Neuronal stem cell (in vitro differentiated cells): ENCODE results near the gene SLCO3A1.

Experiments used
- DNase-seq: peaks from one replicate; pipeline ENCODE4 v3.0.0-alpha.2; 2013; ENCODE audit warnings: low spot score
- H2AFZ ChIP-seq: one replicate; pipeline ENCODE4 v1.6.1; 2013; ENCODE audit warnings: mild to moderate bottlenecking, low read length, inconsistent platforms
- H2AK5ac ChIP-seq: 2 replicates; pipeline ENCODE4 v1.6.1; 2013; ENCODE audit warnings: low read depth, mild to moderate bottlenecking, inconsistent platforms, low read length, moderate library complexity, mixed read lengths
- H2BK120ac ChIP-seq: 2 replicates; pipeline ENCODE4 v1.6.1; 2013; ENCODE audit warnings: low read depth, mild to moderate bottlenecking, inconsistent platforms, low read length, moderate library complexity, mixed read lengths
- H2BK12ac ChIP-seq: one replicate; pipeline ENCODE4 v1.6.1; 2013; ENCODE audit warnings: low read length, inconsistent platforms
- H2BK15ac ChIP-seq: 2 replicates; pipeline ENCODE4 v1.6.1; 2013; ENCODE audit warnings: mild to moderate bottlenecking, low read length, inconsistent platforms, mixed read lengths
- H2BK5ac ChIP-seq: one replicate; pipeline ENCODE4 v1.6.1; 2013; ENCODE audit warnings: inconsistent platforms, mild to moderate bottlenecking, low read length, moderate library complexity
- H3K14ac ChIP-seq: one replicate; pipeline ENCODE4 v1.6.1; 2013; ENCODE audit warnings: low read length, inconsistent platforms
- H3K18ac ChIP-seq: 2 replicates; pipeline ENCODE4 v1.6.1; 2013; ENCODE audit warnings: low read length, inconsistent platforms
- H3K23ac ChIP-seq: 2 replicates; pipeline ENCODE4 v1.6.1; 2013; ENCODE audit warnings: low read depth, mild to moderate bottlenecking, mixed read lengths, low read length, inconsistent platforms; ENCODE audit not compliant: poor library complexity
- H3K27ac ChIP-seq: replicated peaks from 3 replicates; pipeline ENCODE4 v1.5.1; 2013; ENCODE audit warnings: low read length, inconsistent platforms
- H3K27me3 ChIP-seq, 3 experiments: 2 replicates each; pipeline ENCODE4 v1.6.1; 2013; ENCODE audit warnings: low read length in 3 of 3, mild to moderate bottlenecking in 2 of 3, inconsistent platforms in 1 of 3, low read depth in 1 of 3, mixed read lengths in 1 of 3, moderate library complexity in 1 of 3; ENCODE audit not compliant: control insufficient read depth in 3 of 3, insufficient read depth in 3 of 3
- H3K36me3 ChIP-seq, 2 donors: replicated peaks in 1 of 2; 2 replicates each; pipeline ENCODE4 v1.6.1; 2013; ENCODE audit warnings: low read length in 2 of 2; ENCODE audit not compliant: control insufficient read depth in 2 of 2, insufficient read depth in 2 of 2
- H3K4ac ChIP-seq: 2 replicates; pipeline ENCODE4 v1.6.1; 2013; ENCODE audit warnings: inconsistent platforms, mild to moderate bottlenecking, low read length, moderate library complexity
- H3K4me1 ChIP-seq, 2 donors: 1 replicate in 1 of 2; 2 replicates in 1 of 2; pipeline ENCODE4 v1.6.1; 2013; ENCODE audit warnings: low read length in 2 of 2, low read depth in 1 of 2; ENCODE audit not compliant: control insufficient read depth in 2 of 2, insufficient read depth in 1 of 2
- H3K4me2 ChIP-seq: one replicate; pipeline ENCODE4 v1.6.1; 2013; ENCODE audit warnings: mild to moderate bottlenecking, low read length, inconsistent platforms; ENCODE audit not compliant: insufficient read depth, poor library complexity, severe bottlenecking
- H3K4me3 ChIP-seq, 2 donors: 2 replicates each; pipeline ENCODE4 v1.5.1; 2013; ENCODE audit warnings: low read length in 2 of 2, mild to moderate bottlenecking in 2 of 2, inconsistent platforms in 1 of 2, moderate library complexity in 1 of 2
- H3K79me1 ChIP-seq: one replicate; pipeline ENCODE4 v1.6.1; 2013; ENCODE audit warnings: low read depth, mild to moderate bottlenecking, inconsistent platforms, low read length, moderate library complexity
- H3K9ac ChIP-seq: one replicate; pipeline ENCODE4 v1.6.1; 2013; ENCODE audit warnings: mild to moderate bottlenecking, low read depth, low read length, inconsistent platforms; ENCODE audit not compliant: poor library complexity
- H3K9me3 ChIP-seq, 2 donors: replicated peaks in 1 of 2; 2 replicates each; pipeline versions ENCODE3 to v1.6.1; 2013; ENCODE audit warnings: low read length in 2 of 2, mild to moderate bottlenecking in 2 of 2, inconsistent platforms in 1 of 2, low read depth in 1 of 2, mixed read lengths in 1 of 2, moderate library complexity in 1 of 2; ENCODE audit not compliant: control insufficient read depth in 2 of 2, insufficient read depth in 1 of 2
- H4K8ac ChIP-seq: one replicate; pipeline ENCODE4 v1.6.1; 2013; ENCODE audit warnings: low read depth, mild to moderate bottlenecking, inconsistent platforms, low read length, moderate library complexity
- H4K91ac ChIP-seq: one replicate; pipeline ENCODE4 v1.6.1; 2013; ENCODE audit warnings: low read length, low read depth, mild to moderate bottlenecking, inconsistent platforms; ENCODE audit not compliant: poor library complexity
- WGBS, 2 donors: extraction: QIAGEN DNeasy Blood & Tissue Kit; methylation state at CpG; one replicate each; pipeline ENCODE4 v1.1.7; 2013; ENCODE audit warnings: missing lambda C conversion rate in 2 of 2, mixed read lengths in 1 of 2; ENCODE audit not compliant: insufficient read length in 2 of 2, insufficient replicate concordance in 1 of 2; ENCODE audit errors: extremely low coverage in 2 of 2; 5-methylcytosine and 5-hydroxymethylcytosine counted together

Gene SLCO3A1

GRCh38 chr15:91942720-91943394 is 89.3 kb downstream of the SLCO3A1 start:
- Histone ChIP-seq H4K8ac (no peak overlapping the region), H3K4me3 (no peak overlapping the region), H4K91ac (no peak overlapping the region), H2BK15ac (no peak overlapping the region), H2BK12ac (no peak overlapping the region), H2AFZ (no peak overlapping the region), H3K9me3 (no peaks in the 10 kb centered on the region), H2AK5ac (no peak overlapping the region), H3K4me1 (peaks cover 3 to 38% of the 10 kb centered on the region in 2 donors), H2BK5ac (no peak overlapping the region), H3K4ac (no peak overlapping the region), H3K14ac (no peak overlapping the region), H3K36me3 (no peaks in the 10 kb centered on the region), H3K79me1 (no peaks in the 10 kb centered on the region), H3K4me2 (no peak overlapping the region), H3K18ac (no peak overlapping the region), H3K9ac (no peak overlapping the region), H3K27ac (no peak overlapping the region), H3K23ac (no peak overlapping the region), H2BK120ac (no peak overlapping the region), H3K27me3 (no peaks in the 10 kb centered on the region)
- no CpG with 5 or more reads among the region's 9 CpGs for WGBS, 2 donors
- DNase-seq: no peak

GRCh38 chr15:91944331-91944730 is 90.8 kb downstream of the SLCO3A1 start:
- Histone ChIP-seq H2BK12ac (no peak overlapping the region), H3K4me1 (peaks cover 3 to 45% of the 10 kb centered on the region in 2 donors), H4K91ac (no peak overlapping the region), H3K18ac (no peak overlapping the region), H3K4me2 (no peak overlapping the region), H3K36me3 (no peaks in the 10 kb centered on the region), H3K27me3 (no peaks in the 10 kb centered on the region), H4K8ac (no peak overlapping the region), H3K79me1 (no peaks in the 10 kb centered on the region), H3K27ac (no peak overlapping the region), H3K14ac (no peak overlapping the region), H2BK120ac (no peak overlapping the region), H3K4me3 (no peak overlapping the region), H2BK5ac (no peak overlapping the region), H2BK15ac (no peak overlapping the region), H2AFZ (no peak overlapping the region), H3K9me3 (no peaks in the 10 kb centered on the region), H3K4ac (no peak overlapping the region), H2AK5ac (no peak overlapping the region), H3K9ac (no peak overlapping the region), H3K23ac (no peak overlapping the region)
- no CpG with 5 or more reads among the region's 6 CpGs for WGBS, 2 donors
- DNase-seq: no peak

GRCh38 chr15:91945385-91945784 is 91.9 kb downstream of the SLCO3A1 start:
- DNase-seq: no peak
- Histone ChIP-seq H3K4me3 (no peak overlapping the region), H2BK12ac (no peak overlapping the region), H3K18ac (no peak overlapping the region), H3K27me3 (no peaks in the 10 kb centered on the region), H3K79me1 (no peaks in the 10 kb centered on the region), H4K91ac (no peak overlapping the region), H2AFZ (no peak overlapping the region), H2BK15ac (no peak overlapping the region), H3K14ac (no peak overlapping the region), H3K4me2 (no peak overlapping the region), H2BK120ac (no peak overlapping the region), H3K27ac (no peak overlapping the region), H3K4ac (no peak overlapping the region), H3K36me3 (no peaks in the 10 kb centered on the region), H3K9me3 (no peaks in the 10 kb centered on the region), H3K23ac (no peak overlapping the region), H3K4me1 (peaks cover 3 to 37% of the 10 kb centered on the region in 2 donors), H2AK5ac (no peak overlapping the region), H2BK5ac (no peak overlapping the region), H4K8ac (no peak overlapping the region), H3K9ac (no peak overlapping the region)
- no CpG with 5 or more reads among the region's 6 CpGs for WGBS, 2 donors

GRCh38 chr15:91946075-91946474 is 92.6 kb downstream of the SLCO3A1 start:
- no peak overlapping the region for H3K4me3 ChIP-seq
- no peak overlapping the region for H3K18ac ChIP-seq
- no peaks in the 10 kb centered on the region for H3K9me3 ChIP-seq
- H3K4me2 ChIP-seq: no peak overlapping the region
- no peak overlapping the region for H2BK5ac ChIP-seq
- no peak overlapping the region for H3K27ac ChIP-seq
- no peak overlapping the region for H2BK120ac ChIP-seq
- H3K4ac ChIP-seq: no peak overlapping the region
- H3K23ac ChIP-seq: no peak overlapping the region
- no peak overlapping the region for H4K91ac ChIP-seq
- H3K79me1 ChIP-seq: no peaks in the 10 kb centered on the region
- no CpG with 5 or more reads among the region's 6 CpGs for WGBS, 2 donors
- no peak overlapping the region for H3K9ac ChIP-seq
- no peak overlapping the region for H2AK5ac ChIP-seq
- H4K8ac ChIP-seq: no peak overlapping the region
- H2AFZ ChIP-seq: no peak overlapping the region
- no peak for DNase-seq
- H2BK12ac ChIP-seq: no peak overlapping the region
- no peak overlapping the region for H2BK15ac ChIP-seq
- no peaks in the 10 kb centered on the region for H3K27me3 ChIP-seq
- no peaks in the 10 kb centered on the region for H3K36me3 ChIP-seq
- peaks cover 3 to 30% of the 10 kb centered on the region in 2 donors for H3K4me1 ChIP-seq
- no peak overlapping the region for H3K14ac ChIP-seq
